Measurements from ENCODE around the gene FGFBP1. TPM values are rescaled to one million over a fixed set of nuclear protein-coding genes. Genes with fewer than 3 reads are reported as not detected.

Gene FGFBP1
- total and polyA plus RNA-seq, 11 donors: 1.1 TPM; not detected in 10

- no peak overlapping the region for H3K27ac ChIP-seq
- intact Hi-C loops (cut with DNase I): no loop called here
- H3K36me3 ChIP-seq: no peaks in the 10 kb centered on the region
- TF ChIP-seq CTCF (IDR thresholded peaks at IDR 0.05): no peak
- TF ChIP-seq POLR2A (IDR thresholded peaks at IDR 0.05): no peak
- H3K4me3 ChIP-seq: no peak overlapping the region
- ATAC-seq (no peak), DNase-seq (no peak)
- WGBS, 4 donors: 67 to 83% (median 76%) methylated on average over 2 of the region's 2 CpGs
- peaks cover 0 to 10% (median 0%) of the 10 kb centered on the region in 12 donors for H3K4me1 ChIP-seq
- peaks cover 0 to 18% (median 0%) of the 10 kb centered on the region in 9 donors for H3K27me3 ChIP-seq
- no peaks in the 10 kb centered on the region for H3K9me3 ChIP-seq
Measured at GRCh38 chr4:15901998-15902397, 36.5 kb downstream of the FGFBP1 start.

GRCh38 chr4:15901007-15901406 is 37.5 kb downstream of the FGFBP1 start:
- Histone ChIP-seq H3K27me3 (peaks cover 0 to 12% (median 0%) of the 10 kb centered on the region in 9 donors), H3K27ac (no peak overlapping the region), H3K9me3 (no peaks in the 10 kb centered on the region), H3K36me3 (no peaks in the 10 kb centered on the region), H3K4me1 (peaks cover 0 to 10% (median 0%) of the 10 kb centered on the region in 12 donors), H3K4me3 (no peak overlapping the region)
- intact Hi-C loops (cut with DNase I): no loop called here
- ATAC-seq (no peak), DNase-seq (no peak)
- TF ChIP-seq CTCF (IDR thresholded peaks at IDR 0.05) (no peak), POLR2A (IDR thresholded peaks at IDR 0.05) (no peak)
- 82 to 83% (median 83%) methylated on average over 3 of the region's 3 CpGs for WGBS, 4 donors

GRCh38 chr4:15899511-15899910 is 39.0 kb downstream of the FGFBP1 start:
- intact Hi-C loops (cut with DNase I): no loop called here
- no peaks in the 10 kb centered on the region for H3K9me3 ChIP-seq
- H3K4me3 ChIP-seq: no peak overlapping the region
- 86 to 91% (median 87%) methylated on average over 1 of the region's 1 CpG for WGBS, 4 donors
- ATAC-seq: no peak
- no peaks in the 10 kb centered on the region for H3K36me3 ChIP-seq
- no peak for TF ChIP-seq CTCF (IDR thresholded peaks at IDR 0.05)
- TF ChIP-seq POLR2A (IDR thresholded peaks at IDR 0.05): no peak
- DNase-seq: no peak
- no peak overlapping the region for H3K27ac ChIP-seq
- peaks cover 0 to 10% (median 0%) of the 10 kb centered on the region in 12 donors for H3K4me1 ChIP-seq
- peaks cover 0 to 3% (median 0%) of the 10 kb centered on the region in 9 donors for H3K27me3 ChIP-seq

- Histone ChIP-seq H3K9me3 (no peaks in the 10 kb centered on the region), H3K4me3 (no peak overlapping the region), H3K27ac (no peak overlapping the region), H3K36me3 (no peaks in the 10 kb centered on the region), H3K4me1 (peaks cover 0 to 10% (median 0%) of the 10 kb centered on the region in 12 donors), H3K27me3 (peaks cover 0 to 4% (median 0%) of the 10 kb centered on the region in 9 donors)
- ATAC-seq (no peak), DNase-seq (no peak)
- intact Hi-C loops (cut with DNase I): no loop called here
- TF ChIP-seq CTCF (IDR thresholded peaks at IDR 0.05) (no peak), POLR2A (IDR thresholded peaks at IDR 0.05) (no peak)
Measured at GRCh38 chr4:15898902-15899301, 39.6 kb downstream of the FGFBP1 start.
